Measurements from ENCODE around the gene LONP2.

Gene LONP2, protein sequence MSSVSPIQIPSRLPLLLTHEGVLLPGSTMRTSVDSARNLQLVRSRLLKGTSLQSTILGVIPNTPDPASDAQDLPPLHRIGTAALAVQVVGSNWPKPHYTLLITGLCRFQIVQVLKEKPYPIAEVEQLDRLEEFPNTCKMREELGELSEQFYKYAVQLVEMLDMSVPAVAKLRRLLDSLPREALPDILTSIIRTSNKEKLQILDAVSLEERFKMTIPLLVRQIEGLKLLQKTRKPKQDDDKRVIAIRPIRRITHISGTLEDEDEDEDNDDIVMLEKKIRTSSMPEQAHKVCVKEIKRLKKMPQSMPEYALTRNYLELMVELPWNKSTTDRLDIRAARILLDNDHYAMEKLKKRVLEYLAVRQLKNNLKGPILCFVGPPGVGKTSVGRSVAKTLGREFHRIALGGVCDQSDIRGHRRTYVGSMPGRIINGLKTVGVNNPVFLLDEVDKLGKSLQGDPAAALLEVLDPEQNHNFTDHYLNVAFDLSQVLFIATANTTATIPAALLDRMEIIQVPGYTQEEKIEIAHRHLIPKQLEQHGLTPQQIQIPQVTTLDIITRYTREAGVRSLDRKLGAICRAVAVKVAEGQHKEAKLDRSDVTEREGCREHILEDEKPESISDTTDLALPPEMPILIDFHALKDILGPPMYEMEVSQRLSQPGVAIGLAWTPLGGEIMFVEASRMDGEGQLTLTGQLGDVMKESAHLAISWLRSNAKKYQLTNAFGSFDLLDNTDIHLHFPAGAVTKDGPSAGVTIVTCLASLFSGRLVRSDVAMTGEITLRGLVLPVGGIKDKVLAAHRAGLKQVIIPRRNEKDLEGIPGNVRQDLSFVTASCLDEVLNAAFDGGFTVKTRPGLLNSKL

DNA sequence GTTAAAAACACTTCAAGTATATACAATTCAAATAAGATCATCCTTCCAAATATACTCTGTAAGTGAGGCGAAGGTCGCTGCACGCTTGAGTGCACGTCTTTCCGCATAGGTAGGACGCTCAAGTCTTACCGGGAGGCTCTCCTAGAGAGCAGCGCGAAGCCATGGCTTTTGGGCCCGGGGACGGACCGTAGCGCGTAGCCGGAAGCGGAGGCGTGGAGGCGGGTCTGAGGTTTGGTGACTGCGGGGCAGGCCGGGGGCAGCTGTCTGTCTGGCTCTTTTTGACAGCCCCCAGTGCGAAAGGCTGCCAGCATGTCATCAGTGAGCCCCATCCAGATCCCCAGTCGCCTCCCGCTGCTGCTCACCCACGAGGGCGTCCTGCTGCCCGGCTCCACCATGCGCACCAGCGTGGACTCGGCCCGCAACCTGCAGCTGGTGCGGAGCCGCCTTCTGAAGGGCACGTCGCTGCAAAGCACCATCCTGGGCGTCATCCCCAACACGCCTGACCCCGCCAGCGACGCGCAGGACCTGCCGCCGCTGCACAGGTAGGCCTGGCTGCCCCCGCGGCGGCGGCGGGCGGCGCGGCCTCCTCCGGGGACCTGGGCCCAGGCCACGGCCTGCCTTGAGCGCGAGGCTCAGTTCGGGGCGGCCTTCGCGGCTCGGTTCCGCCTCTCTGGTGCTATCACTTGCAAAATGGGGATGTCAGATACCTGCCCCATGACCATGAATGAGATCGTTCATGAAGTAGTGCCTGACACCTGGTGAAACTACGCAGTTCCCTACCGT lies at the start of gene LONP2:
TSS of gene LONP2 (plus strand) at position 221 of the 783 bp plus-strand sequence. CDS start at position 310, 89 bp downstream.
- peak; percentile 99 for DNase-seq

DNA sequence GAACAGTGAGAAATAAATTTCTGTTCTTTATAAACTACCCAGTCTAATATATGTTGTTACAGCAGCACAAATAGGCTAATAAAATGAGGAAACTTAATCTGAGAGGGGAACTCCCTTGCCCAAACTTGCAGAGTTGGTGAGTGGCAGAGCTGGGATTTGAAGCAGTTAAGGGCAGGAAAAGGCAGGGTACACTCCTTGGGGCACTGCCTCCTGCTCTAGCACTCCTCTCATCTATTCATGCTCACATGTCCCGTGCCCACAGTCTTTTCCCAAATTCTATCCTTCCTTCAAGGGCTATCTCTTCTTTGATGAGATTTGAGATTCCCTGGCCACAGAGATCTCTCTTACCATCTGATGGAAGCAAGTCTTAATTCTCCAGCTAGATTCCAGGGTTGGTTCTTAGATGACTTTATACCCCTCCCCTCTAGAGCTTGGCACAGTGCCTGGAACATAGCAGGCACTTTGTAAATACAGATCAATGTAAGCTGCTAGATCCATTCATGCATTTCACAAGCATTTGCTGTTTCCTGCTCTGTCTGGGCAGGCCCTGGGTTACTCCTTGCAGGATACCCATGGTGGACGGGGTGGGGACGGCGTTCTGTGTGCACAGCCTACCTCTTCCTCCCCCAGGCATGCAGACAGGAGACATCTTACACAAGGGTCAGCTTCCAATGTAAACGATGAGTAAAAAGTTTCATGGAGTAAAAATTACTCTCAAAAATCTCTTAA lies 49.1 kb upstream of the LONP2 start:
- DNase-seq, result no peak

DNA sequence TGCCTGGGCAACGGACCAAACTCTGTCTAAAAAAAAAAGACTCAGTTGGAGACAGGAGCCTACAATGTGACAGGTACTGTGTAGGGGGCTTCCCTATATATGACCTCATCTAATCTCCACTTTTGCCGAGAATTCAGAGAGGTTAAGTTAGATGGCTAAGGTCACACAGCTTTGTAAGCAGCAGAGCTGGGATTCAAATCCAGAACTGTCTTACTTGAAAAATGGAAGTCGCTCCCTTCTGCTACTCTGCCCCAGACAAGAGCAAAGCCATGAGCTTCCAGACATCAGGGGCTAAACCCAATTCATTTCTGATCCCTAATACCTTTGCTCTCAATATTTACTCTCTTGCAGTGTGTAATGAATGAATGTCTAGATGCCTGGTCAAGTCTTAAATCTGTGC lies 46.8 kb upstream of the LONP2 start:
- DNase-seq, result no peak

DNA sequence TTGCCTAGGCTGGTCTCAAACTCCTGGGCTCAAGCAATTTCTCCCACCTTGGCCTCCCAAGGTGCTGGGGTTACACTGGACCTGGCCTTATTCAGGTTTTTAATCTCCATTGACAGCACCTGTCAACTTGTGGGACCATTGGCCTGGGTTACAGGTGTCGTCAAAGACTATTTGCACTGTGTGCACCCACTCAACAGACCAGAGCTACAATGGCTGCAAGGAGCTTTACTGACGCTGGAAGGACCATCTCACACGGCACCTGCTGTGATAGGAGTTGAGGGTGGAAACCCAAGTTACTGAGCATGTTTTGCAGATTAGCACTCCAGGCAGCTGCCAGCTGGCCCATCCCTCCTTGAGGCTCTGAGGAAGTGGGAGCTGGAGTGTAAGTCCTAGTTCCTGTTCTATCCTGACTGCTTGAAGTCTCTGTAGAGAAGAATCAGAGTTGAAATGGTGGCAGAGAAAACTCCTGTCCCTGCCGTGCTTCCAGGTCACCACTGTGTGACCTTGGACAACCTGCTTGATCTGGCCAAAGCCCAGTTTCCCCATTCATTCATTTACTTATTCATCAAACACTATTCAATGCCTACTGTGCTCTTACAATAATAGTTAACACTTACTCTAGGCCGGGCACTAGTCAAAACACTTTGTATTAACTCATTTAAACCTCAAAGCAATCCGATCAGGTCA lies 42.4 kb upstream of the LONP2 start:
- no peak for DNase-seq

DNA sequence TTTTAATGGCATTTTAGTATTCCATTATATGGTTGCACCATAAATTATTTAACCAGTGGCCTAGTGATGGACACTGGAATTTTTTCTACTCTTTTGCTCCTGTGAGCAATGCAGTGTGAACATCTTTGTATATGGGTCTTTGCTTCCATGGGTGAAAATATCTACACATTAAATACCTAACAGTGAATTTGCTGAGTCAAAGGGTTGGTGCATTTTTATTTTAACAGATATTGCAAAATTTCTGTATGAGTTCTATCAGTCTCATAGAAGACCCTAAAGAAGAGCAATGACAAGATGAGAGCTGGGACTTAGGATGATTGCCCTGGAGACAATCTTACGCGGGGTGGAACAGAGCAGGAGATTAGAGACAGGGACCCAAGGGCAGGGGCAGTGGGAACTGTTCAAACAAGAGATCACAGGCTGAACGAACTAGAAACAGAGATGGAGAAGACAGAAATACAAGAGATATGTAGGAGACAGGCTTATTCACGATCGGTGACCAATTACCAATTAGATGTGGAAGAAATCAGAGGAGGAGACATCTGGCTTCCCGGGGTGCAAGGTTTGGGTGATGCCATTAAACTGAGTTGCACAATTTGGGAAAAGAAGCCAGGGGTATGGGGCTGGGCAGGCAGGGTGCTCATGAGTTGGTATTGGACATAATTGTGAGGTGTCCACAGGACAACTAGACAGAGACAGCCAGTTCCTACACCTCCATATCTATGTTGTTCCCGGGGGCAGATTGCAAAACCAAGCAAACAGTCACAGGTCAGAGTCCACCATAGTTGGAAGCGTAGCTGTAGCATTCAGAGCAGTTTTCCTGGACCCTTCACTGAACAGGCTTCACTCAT lies 39.9 kb upstream of the LONP2 start:
- no peak for DNase-seq

DNA sequence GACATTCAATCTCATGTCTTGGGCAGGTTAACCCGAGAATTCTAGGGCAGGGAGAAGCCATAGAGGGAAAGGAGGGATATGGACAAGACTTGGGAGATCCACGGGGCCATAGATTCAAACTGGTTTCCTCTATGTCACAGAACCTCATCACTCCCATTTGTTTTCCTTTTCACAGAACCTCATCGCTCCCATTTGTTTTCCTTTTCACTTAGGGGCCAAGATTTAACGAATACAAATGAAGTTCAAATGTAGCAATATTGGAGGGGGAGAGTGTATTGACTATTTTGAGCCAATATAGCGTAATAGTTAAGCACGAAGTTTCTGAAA lies 39.3 kb upstream of the LONP2 start:
- no peak for DNase-seq

DNA sequence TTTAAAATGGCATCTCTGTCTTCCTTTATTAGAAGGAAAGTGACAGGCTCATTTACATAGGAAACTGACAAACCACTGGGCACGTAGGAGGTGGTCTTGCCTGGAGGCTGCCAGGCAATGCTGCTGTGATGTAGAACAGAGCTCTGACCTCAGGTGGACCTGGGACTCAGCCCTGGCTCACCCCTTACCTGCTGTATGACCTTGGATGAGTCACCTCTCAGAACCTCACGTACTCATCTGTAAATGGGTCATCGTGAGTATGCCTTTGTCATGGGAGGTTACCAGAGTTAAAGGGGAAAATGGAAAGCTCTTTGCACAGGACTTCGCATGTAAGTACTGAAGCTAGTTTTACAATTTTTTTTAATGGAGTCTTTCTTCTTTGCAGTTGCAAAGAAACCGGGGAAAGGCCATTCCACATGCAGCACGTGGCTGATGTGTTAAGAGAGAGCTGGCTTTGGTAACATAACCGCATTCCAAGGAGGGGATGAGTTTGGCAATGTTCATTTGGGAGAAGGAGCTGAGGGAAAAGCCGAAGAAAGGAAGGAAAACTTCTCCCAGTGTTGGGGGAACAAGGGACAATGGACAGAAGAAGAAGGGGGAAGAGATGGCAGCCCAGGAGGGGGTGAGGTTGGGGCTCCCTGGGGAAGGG lies 37.4 kb upstream of the LONP2 start:
- no peak for DNase-seq

DNA sequence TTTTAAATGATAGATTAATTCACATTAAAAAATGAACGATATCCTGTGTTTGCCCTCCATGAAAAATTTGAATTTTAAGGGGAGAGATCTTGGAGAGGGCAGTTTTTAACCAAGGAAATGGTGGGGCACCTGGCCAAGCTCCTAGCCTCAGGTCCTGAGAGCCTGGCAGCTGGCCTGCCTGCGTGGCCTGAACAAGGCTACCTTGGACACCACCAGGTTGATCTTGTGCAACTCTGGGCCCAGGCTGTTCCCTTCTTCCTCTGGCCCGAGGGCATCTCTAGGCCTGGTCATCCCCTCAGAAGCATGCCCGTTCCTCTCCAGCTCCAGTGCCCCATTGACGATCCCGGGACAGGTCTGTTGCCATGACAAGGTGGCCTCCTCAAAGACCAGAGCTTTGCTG lies 33.4 kb upstream of the LONP2 start:
- no peak for DNase-seq

DNA sequence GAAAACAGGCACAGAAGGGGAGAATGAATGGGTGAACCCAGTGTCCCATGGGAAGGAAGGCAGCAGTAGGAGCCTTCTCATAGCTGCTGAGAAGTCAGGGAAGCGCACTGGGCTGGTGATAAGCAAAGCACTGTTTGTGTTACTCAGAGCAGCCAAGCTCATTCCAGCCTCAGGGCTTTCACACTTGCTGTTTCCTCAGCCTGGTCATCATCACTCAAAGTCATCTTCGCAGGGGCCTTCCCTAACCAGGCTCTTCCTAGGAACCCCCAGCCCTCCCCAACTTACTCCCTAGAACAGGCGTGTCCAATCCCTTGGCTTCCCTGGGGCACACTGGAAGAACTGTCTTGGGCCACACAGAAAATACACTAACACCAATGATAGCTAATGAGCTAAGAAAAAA lies 32.1 kb upstream of the LONP2 start:
- DNase-seq, result no peak

DNA sequence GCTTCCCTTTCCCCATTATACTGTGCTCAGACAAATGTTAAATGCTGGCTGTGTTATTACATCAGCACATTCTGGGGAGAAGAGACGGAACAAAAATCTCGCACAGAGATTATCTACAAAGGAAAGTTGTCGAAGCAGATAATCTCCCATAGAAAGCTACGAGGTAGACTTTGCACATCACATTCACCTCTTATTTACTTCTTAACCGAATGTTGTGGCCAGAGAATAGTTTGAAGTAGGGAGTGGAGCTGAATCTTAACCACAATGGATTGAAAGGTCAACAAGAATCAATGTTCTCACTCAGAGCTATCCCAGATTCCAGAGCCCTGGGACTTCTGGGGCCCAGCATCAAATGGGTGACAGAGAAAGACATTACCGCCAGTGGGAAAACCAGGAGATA lies 28.4 kb upstream of the LONP2 start:
- DNase-seq, result no peak

DNA sequence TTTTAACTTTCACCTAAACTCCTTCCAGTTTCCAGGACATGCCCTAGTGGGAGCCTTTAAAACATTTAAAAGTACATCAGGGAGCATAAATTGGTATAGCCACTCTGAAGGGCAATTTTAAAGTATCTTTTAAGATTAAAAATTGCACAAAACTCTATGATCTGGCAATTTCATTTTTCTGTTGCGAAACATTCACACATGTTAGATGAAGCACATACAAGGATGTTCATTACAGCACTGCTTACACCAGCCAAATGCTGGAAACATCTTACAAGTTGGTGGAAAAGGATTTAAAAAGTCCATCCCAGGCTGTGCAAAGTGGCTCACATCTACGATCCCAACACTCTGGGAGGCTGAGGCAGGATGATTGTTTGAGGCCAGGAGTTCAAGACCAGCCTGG lies 26.4 kb upstream of the LONP2 start:
- DNase-seq, result no peak

DNA sequence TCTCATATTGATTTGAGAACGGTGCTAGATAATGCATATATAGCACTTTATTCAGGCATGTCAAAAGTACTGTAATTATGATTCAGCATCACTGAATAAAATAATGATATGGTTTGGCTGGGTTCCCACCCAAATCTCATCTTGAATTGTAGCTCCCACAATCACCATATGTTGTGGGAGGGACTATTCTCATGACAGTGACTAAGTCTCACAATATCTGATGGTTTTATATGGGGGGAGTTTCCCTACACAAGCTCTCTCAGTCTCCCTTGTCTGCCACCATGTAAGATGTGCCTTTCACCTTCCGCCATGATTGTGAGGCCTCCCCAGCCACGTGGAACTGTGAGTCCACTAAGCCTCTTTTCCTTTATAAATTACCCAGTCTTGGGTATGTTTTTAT lies 25.6 kb upstream of the LONP2 start:
- no peak for DNase-seq

DNA sequence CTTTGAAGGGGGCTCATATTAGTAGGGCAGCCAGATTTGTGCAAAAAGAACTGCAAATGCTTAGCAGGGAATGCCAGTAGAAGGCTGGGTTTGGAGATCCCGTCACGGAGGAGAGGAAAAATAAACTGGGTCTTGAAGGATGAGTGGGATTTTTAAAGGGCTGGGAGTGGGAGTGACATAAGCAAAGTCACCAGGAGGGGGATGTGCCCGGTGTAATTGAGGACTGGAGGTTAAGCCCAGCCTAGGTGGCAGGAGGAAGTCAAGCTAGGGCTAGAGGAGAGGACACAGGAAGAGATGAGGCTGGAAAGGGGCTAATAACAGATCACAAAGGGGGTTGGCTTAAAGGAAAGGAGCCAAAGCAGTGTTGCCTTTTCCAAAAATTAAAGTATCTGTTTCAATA lies 23.2 kb upstream of the LONP2 start:
- DNase-seq, result no peak

DNA sequence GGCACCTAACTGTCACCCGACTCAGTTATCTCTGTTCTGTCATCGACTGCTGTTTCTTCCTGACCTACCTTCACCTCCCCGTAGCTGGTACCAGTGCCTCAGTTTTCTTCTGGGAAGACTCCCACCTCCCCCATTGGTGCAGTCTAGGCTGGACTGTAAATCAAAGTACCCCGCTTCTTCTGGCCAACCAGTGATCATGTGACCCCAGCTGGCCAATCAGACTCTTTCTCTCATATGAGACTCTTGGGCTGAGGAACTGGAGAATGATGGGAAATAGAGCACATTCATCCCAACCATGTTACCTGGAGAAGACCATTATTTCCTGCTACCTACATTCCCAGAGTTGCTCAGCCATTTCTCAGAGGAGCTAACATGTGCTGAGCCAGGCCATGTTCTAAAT lies 20.6 kb upstream of the LONP2 start:
- DNase-seq, result no peak

DNA sequence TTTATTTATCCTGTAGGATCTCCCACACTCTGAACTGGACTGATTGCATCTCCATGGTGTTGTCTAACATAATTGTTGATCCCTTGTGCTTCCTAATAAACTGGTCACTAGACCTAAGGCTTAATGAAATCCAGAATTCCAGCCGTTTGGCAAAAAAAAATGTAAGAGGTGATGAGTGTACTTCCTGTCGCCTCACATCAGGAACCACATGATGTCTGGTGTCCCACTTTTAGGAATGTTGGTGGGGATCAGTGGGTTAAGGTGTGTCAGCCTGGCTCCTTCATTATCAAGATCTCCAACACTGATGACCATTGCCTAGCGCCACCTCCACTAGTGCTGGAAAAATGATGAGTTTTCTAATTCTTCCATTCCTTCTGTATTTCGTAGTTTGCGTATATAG lies 18.6 kb upstream of the LONP2 start:
- no peak for DNase-seq

DNA sequence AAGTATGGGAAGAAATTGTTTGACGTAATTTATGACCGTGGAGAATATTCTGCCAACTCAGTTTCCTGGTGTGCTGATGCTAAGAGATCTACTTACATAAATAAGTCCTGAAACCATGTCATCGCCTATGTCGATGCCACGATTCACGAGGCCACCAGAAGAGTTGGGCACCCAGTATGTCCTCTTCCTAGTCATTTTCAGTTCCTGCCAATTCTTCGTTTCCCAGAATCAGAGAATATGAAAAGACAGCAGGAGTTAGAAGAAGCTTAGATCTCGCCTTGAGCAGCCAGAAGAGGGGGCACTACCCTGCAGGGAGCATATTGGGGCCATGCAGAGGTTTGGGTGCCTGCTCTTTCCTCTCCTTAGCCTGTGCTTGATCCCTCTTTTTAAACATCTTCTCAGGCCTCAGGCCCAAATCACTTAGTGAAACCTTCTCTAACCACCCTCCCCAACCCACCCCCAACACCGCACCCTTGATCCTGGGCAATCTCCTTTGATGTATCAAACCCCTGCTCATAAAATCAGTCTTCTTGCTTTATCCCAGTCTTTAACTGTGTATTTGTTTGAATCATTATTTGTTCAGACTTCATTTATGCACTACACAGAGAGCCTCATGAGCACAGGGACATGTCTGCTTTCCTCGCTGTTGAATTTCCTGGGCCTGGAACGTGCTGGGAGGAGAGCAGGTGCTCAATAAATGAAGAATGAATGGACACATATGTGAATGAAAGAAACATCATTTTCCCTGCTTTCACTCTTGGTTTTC lies 12.2 kb upstream of the LONP2 start:
- DNase-seq, result no peak

DNA sequence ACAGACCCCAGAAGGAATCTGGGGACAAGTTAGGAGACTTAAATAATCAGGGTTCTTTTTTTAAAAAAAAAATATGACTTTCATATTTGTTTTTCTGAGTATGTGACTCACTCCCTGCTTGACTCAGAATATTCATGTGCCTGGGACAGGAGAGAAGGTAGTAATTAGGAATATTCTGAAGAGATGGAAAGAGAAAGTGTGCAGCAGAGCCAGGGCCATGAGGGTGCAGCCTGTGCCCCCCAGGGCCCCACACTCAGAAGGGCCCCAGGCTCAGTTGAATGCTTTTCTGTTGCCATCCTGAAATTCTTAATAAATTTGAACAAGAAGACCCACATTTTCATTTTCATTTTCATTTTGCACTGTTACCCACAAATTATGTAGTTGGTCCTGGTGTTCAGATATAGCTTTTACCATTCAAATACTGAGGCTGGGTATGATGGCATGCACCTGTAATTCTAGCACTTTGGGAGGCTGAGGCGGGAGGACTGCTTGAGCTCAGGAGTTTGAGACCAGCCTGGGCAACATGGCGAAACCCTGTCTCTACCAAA lies 11.5 kb upstream of the LONP2 start:
- no peak for DNase-seq

DNA sequence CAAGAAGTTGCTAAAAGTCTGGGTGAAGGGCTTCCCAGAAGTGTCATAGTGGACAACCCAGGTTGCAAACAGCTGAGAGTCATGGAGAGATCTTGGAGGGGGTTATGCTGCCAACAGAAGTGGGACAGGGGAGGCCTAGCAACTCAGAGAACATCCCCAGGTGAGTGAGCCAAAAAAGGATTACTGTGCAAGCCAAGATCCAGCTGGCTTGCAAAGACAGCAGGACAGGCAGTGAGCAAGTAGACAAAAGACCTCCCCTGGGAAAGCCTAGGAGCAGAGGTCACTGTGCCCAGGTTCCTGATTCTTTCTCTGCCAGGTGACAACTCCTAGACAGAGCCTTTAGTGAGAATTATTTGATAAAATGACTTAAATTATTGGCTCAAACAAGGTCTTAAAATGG lies 9.5 kb upstream of the LONP2 start:
- DNase-seq, result no peak

DNA sequence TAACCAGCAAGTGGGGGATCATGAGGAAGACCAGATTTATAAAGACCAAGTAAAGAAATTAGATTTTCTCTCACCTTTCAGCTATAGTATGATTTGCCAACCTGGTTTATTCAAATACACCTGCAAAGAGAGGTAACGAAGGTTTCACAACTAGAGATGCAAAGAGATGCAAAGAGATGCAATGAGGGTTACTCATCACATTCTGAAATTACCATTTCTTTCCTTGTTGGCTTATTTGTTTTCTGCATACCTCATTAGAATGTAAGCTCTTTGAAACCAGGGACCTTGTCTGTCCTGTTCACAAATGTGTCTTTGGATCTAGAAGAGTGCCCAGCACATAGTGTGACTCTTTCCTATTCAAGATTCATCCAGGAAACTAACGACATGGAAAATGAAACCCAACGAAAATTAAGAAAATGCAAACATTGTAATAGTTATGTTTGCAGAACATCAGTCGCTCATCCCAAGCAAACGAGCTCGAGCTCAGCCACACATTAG lies 9.0 kb upstream of the LONP2 start:
- DNase-seq, result no peak

All from activated CD8-positive, alpha-beta memory T cell treated with anti-CD3 and anti-CD28 coated beads for 24 hours (primary cell).